Osteoblast (primary cell): ENCODE data around the gene PEMT. TPM values are rescaled to one million over a fixed set of nuclear protein-coding genes. Genes with fewer than 3 reads are reported as not detected.

Experiments used
- DNase-seq: peaks from one replicate; pipeline ENCODE4 v3.0.0; 2011; ENCODE audit warnings: low spot score, mixed read lengths; ENCODE audit not compliant: insufficient read length; ENCODE audit errors: missing footprints
- H2AFZ ChIP-seq: 2 replicates; pipeline ENCODE4 v1.6.0; 2011; ENCODE audit warnings: mild to moderate bottlenecking, low read length
- H3K27ac ChIP-seq: 2 replicates; pipeline ENCODE4 v1.5.1; 2011; ENCODE audit warnings: mild to moderate bottlenecking, low read depth, low read length, moderate library complexity
- H3K27me3 ChIP-seq: 2 replicates; pipeline ENCODE4 v1.6.0; 2012; ENCODE audit warnings: mild to moderate bottlenecking, control low read depth, inconsistent platforms, low read length, moderate library complexity; ENCODE audit not compliant: insufficient read depth
- H3K36me3 ChIP-seq: 2 replicates; pipeline ENCODE4 v1.5.1; 2011; ENCODE audit warnings: mild to moderate bottlenecking, low read length, control low read depth, moderate library complexity; ENCODE audit not compliant: insufficient read depth
- H3K4me1 ChIP-seq: 2 replicates; pipeline ENCODE4 v1.5.1; 2011; ENCODE audit warnings: mild to moderate bottlenecking, low read length, control low read depth, moderate library complexity; ENCODE audit not compliant: insufficient read depth
- H3K4me2 ChIP-seq: 2 replicates; pipeline ENCODE4 v1.6.0; 2011; ENCODE audit warnings: mild to moderate bottlenecking, low read length; ENCODE audit not compliant: insufficient read depth
- H3K4me3 ChIP-seq: fragments of 200-600 bp; sonication (generic); 3 replicates; pipeline ENCODE4 v1.5.1; 2012; ENCODE audit warnings: mild to moderate bottlenecking, low read length, inconsistent platforms; ENCODE audit not compliant: insufficient read depth
- H3K79me2 ChIP-seq: 2 replicates; pipeline ENCODE4 v1.6.0; 2012; ENCODE audit warnings: mild to moderate bottlenecking, low read length, control low read depth, inconsistent platforms; ENCODE audit not compliant: insufficient read depth
- H3K9me3 ChIP-seq: 2 replicates; pipeline ENCODE4 v1.5.1; 2011; ENCODE audit warnings: low read depth, low read length, control low read depth
- H4K20me1 ChIP-seq: 2 replicates; pipeline ENCODE4 v1.6.0; 2012; ENCODE audit warnings: mild to moderate bottlenecking, low read length, control low read depth; ENCODE audit not compliant: insufficient read depth
- total RNA-seq: library from RNA; depleted of rRNA; stranded (reverse); fragments of >200 nt; gene quantifications from 2 replicates; pipeline ENCODE4 v1.2.3, GENCODE V29; 2012
- TF ChIP-seq, protein P1 (sequence below): IDR thresholded peaks from 2 replicates; pipeline ENCODE4 v1.5.1; 2011; ENCODE audit warnings: mild to moderate bottlenecking, low read depth, low read length, moderate library complexity; ENCODE audit errors: extremely low read depth

Gene PEMT
- total RNA-seq, 1 donor: 26.4 TPM

DNA sequence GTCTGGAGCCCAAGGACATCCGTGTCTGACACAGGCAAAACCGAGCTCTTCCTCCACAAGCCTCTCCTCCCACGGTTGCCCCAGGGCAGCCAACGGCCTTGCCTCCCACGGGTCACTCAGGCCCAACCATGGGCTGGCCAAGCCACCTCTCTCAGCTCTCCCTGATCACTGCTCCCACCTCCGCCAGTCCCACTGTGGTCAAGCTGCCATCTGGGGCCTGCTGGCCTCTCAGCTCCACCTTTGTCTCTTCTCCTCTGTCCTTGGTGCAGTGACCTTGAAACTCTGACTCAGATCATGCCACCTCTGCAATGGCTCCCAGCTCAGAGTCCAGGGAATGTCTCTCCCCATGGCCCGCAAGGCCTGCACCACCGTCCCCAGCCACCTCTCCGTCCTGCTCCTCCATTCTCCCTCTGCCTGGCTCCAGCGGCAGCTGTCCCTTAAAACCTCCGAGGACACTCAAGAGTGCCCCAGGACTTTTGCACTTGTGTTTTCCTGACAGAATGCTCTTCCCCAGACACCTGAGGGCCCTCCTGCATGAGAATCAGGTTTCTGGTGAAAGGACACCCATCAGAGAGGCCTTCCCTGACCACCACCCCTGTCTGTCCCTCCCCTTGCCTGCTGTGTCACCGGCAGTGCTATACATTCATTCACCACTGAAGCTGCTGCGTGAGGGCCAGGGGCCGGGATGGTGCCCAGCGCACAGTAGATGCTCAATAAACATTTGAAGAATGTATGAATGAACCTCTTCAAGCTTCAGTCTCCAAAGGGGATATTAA is 19.3 kb downstream of the PEMT start:
- Histone ChIP-seq H3K4me2 (no peak overlapping the region), H3K9me3 (no peaks in the 10 kb centered on the region), H3K36me3 (no peaks in the 10 kb centered on the region), H4K20me1 (peaks cover 19% of the 10 kb centered on the region), H3K27me3 (no peaks in the 10 kb centered on the region), H3K4me1 (no peaks in the 10 kb centered on the region), H3K4me3 (no peak overlapping the region), H3K27ac (no peak overlapping the region), H3K79me2 (no peaks in the 10 kb centered on the region), H2AFZ (no peak overlapping the region)
- TF ChIP-seq, protein P1, sequence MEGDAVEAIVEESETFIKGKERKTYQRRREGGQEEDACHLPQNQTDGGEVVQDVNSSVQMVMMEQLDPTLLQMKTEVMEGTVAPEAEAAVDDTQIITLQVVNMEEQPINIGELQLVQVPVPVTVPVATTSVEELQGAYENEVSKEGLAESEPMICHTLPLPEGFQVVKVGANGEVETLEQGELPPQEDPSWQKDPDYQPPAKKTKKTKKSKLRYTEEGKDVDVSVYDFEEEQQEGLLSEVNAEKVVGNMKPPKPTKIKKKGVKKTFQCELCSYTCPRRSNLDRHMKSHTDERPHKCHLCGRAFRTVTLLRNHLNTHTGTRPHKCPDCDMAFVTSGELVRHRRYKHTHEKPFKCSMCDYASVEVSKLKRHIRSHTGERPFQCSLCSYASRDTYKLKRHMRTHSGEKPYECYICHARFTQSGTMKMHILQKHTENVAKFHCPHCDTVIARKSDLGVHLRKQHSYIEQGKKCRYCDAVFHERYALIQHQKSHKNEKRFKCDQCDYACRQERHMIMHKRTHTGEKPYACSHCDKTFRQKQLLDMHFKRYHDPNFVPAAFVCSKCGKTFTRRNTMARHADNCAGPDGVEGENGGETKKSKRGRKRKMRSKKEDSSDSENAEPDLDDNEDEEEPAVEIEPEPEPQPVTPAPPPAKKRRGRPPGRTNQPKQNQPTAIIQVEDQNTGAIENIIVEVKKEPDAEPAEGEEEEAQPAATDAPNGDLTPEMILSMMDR: no peak
- peak; percentile 82 for DNase-seq

DNA sequence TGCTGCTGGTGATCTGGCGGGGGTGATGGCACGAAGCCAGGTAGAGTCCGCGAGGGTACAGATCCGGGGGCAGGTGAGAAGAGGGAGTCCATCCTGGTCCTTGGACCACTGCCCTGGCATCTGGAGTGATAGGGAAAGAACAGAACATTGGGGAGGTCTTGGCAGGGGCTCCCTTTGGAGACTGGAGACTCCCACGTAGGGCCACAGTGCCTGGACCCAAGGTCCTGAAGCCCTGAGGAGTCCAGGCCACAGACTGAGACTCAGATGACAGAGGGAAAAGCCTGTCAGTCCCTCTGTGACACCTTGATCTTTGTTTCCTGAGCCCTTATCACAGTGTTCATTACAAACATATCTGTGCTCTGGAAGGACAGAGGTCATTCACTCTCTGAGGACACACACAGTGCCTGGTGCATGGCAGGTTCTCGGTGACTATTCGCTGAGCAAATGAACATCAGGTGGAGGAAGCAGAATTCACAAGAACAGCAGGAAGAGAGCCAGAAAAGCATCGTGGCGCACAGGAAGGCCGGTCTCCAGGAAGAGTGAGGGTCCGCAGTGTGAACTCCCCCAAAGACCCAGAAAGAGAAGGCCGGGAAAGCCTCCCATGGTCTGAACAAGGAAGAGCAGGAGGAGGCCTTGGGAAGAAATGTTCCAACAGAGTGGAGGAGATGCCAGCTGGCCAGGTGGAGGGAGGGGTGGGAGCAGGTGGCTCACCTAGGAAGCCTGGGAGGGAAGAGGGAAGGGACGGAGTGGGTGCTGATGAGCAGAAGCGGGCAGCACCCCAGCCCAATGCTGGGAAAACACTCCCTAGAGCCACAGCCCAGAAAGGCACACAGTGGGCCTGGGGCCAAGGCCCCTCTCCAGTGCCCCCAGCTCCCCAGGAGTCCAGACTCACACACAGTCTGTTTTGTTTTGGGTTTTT is 20.5 kb downstream of the PEMT start:
- no peak overlapping the region for H3K4me2 ChIP-seq
- no peaks in the 10 kb centered on the region for H3K36me3 ChIP-seq
- H3K4me3 ChIP-seq: no peak overlapping the region
- H3K79me2 ChIP-seq: no peaks in the 10 kb centered on the region
- H3K27me3 ChIP-seq: no peaks in the 10 kb centered on the region
- peaks cover 19% of the 10 kb centered on the region for H4K20me1 ChIP-seq
- H3K4me1 ChIP-seq: peaks cover 6% of the 10 kb centered on the region
- TF ChIP-seq, protein P1: no peak
- no peaks in the 10 kb centered on the region for H3K9me3 ChIP-seq
- no peak overlapping the region for H2AFZ ChIP-seq
- H3K27ac ChIP-seq: no peak overlapping the region
- DNase-seq: peak; percentile 76

DNA sequence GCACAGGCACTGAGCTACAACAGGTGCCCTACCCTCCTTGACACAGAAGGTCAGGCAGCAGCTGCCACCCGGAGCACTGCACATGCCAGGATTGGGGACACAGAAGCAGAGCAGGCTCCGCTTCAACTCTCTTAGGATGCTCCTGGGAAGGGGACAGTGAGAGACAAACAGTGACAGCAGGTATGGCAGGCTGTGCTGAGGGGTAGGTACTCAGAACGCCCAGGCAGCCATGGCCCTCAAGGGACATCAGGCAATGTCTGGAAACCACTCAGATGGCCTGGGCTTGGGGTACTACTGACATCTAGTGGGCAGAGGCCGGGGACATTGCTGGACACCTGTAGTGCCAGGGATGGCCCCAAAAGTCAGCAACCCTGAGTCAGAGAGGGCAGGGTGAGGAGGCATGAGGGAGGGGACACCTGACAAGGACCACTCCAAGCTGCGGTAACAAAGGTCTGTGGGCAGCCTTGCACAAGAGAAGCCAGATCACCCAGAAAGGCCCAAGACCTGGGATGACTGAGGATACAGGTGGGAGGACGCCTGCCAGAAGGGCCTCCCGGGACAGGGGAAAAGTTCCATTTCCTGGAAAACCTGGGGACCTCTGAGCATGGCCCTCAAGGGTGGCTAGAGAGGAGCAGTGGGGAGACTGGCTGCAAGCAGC is 21.2 kb downstream of the PEMT start:
- H2AFZ ChIP-seq: no peak overlapping the region
- H3K79me2 ChIP-seq: no peaks in the 10 kb centered on the region
- no peak overlapping the region for H3K4me2 ChIP-seq
- no peaks in the 10 kb centered on the region for H3K9me3 ChIP-seq
- H3K36me3 ChIP-seq: no peaks in the 10 kb centered on the region
- TF ChIP-seq, protein P1: peak; percentile 53
- peaks cover 24% of the 10 kb centered on the region for H4K20me1 ChIP-seq
- DNase-seq: peak; percentile 77
- H3K4me3 ChIP-seq: no peak overlapping the region
- peaks cover 10% of the 10 kb centered on the region for H3K4me1 ChIP-seq
- no peak overlapping the region for H3K27ac ChIP-seq
- no peaks in the 10 kb centered on the region for H3K27me3 ChIP-seq
